Peyer's patch (tissue), 4 donors: ENCODE measurements around the gene ARNT2.

Source experiments
- POLR2A ChIP-seq, 2 donors: fragments of 450-650 bp; IDR thresholded peaks; one replicate each; pipeline ENCODE4 v1.5.1; 2017; ENCODE audit warnings: antibody characterized with exemption in 2 of 2, mild to moderate bottlenecking in 2 of 2, moderate library complexity in 2 of 2
- TF ChIP-seq, protein P1 (sequence below), 6 experiments: fragments of 450-650 bp in 4 of 6; fragments of 200-600 bp in 2 of 6; sonication (generic) in 1 of 6; IDR thresholded peaks; one replicate each; pipeline ENCODE4 v1.5.1; 2017 to 2019; ENCODE audit warnings: antibody characterized with exemption in 6 of 6, mild to moderate bottlenecking in 3 of 6, moderate library complexity in 1 of 6

DNA sequence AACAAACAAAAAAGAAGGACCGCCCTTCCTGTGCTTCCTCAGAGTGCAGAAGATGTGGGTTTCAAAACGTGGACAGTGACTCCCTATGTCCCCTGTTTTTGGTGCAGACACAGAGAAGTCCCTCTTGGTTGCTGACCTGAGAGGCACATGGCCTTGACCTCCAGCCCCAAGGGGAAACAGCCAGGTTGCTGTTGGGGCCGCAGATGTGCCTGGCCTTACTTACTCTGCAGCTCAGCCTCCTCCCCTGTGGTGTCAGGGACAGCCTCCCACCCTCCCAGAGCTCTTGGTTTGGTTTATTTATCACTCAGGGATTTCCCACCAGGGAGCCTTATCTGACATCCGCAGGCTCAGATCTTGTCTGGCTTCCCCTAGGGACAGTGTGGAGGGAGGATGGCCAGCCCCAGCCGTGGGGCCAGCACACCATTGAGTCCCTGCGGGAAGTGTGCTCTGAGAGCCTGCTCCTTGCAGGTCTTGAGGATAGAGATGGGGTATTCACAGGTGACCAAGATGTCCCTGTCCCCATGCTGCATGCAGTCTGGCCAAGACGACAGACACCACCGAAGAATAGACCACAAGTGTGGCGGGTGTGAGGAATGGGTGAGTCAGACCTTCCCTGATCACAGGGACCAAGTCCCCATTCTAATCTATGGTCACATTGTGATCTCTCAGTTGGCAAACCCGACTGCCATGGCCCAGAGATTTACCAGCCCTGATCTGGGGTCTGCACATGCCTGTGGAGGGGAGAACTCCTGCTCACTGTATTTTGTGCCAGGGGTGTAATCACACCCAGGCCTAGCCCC lies 156.6 kb downstream of the ARNT2 start:
- TF ChIP-seq, protein P1, sequence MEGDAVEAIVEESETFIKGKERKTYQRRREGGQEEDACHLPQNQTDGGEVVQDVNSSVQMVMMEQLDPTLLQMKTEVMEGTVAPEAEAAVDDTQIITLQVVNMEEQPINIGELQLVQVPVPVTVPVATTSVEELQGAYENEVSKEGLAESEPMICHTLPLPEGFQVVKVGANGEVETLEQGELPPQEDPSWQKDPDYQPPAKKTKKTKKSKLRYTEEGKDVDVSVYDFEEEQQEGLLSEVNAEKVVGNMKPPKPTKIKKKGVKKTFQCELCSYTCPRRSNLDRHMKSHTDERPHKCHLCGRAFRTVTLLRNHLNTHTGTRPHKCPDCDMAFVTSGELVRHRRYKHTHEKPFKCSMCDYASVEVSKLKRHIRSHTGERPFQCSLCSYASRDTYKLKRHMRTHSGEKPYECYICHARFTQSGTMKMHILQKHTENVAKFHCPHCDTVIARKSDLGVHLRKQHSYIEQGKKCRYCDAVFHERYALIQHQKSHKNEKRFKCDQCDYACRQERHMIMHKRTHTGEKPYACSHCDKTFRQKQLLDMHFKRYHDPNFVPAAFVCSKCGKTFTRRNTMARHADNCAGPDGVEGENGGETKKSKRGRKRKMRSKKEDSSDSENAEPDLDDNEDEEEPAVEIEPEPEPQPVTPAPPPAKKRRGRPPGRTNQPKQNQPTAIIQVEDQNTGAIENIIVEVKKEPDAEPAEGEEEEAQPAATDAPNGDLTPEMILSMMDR (IDR thresholded peaks at IDR 0.05) = no peak
- TF ChIP-seq POLR2A (IDR thresholded peaks at IDR 0.05) = no peak
